HG02970 (cell line): ENCODE measurements around the gene FBXL19.
A peak's percentile ranks its signal among the peaks of the same experiment; 100 is the strongest.
"Not testable (repeated sequence)": the region's sequence is repeated elsewhere in the genome, so short reads cannot be mapped to it uniquely, and the experiment has no call there.

ENCODE experiments used
- ATAC-seq: cut with Tn5 transposase; IDR thresholded peaks from one replicate; pipeline ENCODE4 v1.9.1; 2021; ENCODE audit warnings: mild to moderate bottlenecking, moderate library complexity, moderate number of reproducible peaks; ENCODE audit not compliant: unreplicated experiment, low FRiP score

The FBXL19 gene, protein sequence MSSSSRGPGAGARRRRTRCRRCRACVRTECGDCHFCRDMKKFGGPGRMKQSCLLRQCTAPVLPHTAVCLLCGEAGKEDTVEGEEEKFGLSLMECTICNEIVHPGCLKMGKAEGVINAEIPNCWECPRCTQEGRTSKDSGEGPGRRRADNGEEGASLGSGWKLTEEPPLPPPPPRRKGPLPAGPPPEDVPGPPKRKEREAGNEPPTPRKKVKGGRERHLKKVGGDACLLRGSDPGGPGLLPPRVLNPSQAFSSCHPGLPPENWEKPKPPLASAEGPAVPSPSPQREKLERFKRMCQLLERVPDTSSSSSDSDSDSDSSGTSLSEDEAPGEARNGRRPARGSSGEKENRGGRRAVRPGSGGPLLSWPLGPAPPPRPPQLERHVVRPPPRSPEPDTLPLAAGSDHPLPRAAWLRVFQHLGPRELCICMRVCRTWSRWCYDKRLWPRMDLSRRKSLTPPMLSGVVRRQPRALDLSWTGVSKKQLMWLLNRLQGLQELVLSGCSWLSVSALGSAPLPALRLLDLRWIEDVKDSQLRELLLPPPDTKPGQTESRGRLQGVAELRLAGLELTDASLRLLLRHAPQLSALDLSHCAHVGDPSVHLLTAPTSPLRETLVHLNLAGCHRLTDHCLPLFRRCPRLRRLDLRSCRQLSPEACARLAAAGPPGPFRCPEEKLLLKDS

DNA sequence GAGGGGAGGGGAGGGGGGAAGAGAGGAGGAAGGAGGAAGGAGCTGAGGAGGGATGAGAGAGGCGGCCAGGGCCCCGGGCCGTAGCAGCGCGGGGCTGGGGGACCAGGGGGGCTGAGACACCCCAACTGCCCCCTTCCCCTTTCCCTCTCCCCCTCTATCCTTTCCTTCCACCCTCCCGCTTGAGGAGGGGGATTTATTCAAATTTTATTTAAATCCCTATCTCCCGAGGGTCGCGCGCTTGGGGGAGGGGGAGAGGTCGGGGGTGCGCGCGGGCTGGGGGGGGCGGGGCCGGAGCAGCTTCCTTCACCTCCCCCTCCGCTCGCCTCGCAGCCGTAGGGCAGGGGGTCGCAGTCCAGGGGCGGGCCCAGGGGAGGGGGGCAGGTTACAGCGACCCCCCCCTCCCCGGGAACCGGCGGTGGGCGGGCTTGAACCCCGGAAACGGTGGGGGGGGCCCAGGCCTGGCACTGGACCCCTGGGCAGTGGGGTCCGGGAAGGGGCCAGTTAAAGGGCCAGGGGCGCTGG, at the start of gene FBXL19:
Gene FBXL19, plus strand, starts transcription at position 19 of the 522 bp plus-strand sequence. CDS start 2,183 bp downstream, outside the sequence.
- ATAC-seq: no peak

DNA sequence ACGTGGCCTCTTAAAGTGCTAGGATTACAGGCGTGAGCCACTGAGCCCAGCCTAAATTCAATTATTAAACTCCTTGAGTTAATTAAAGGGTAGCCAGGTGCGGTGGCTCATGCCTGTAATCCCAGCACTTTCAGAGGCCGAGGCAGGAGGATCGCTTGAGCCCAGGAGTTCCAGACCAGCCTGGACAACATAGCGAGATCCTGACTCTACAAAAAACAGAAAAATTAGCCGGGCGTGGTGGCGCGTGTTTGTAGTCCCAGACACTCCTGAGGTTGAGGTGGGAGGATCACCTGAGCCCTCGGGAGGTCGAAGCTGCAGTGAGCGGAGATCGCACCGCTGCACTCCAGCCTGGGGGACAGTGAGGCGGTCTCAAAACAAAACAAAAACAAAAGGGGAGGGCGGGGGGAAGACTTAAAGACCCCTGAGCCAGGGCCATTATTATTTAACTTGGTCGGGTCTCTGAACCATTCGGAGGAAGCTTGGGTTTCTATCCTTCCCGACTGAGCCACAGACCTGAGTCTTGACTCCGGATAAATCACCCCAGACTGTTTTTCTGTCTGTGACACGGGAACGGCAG, 49.0 kb upstream of the FBXL19 start:
- no peak for ATAC-seq

DNA sequence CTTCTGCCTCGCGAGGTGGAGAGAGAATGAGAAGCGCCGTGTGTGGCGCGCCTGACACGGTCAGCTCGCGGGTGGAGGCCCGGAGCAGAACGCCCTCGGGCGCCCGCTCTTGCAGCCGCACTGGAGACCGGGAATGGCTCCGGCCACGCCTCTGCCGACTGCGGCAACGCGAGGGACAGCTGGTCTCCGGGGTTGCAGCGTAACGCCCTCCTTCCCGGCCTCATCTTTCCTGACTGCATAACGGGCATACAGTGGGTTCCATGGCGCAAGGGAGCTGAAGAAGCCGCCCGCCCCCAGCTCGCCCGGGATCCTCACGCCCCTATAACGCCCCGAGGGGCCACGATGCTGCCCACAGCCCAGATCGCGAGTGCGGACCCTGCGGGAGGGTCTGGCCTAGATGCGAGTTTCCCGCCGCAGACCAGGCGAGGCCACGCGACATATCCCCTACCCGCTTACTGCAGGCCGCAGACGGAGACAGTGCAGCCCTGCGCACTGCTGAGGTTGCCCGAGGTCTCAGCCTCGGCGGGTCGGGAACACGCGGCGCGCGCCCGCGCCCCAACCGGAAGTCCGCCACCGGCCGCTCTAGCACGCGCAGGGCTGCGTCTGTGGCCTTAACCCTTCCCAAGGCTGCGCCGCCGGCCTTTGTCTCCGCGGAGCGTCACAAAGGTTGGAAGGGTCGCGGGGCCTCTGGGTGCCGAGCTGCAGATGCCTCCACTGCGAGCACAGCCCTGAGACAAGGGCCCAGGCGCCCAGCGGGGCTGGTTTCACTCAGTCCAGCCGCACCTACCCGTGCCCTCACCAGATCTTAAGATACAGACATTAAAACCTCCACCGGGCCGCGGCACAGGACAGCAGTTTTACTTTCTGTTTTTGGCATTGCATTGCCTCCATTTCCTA, 48.3 kb upstream of the FBXL19 start:
- peak; percentile 69 for ATAC-seq

DNA sequence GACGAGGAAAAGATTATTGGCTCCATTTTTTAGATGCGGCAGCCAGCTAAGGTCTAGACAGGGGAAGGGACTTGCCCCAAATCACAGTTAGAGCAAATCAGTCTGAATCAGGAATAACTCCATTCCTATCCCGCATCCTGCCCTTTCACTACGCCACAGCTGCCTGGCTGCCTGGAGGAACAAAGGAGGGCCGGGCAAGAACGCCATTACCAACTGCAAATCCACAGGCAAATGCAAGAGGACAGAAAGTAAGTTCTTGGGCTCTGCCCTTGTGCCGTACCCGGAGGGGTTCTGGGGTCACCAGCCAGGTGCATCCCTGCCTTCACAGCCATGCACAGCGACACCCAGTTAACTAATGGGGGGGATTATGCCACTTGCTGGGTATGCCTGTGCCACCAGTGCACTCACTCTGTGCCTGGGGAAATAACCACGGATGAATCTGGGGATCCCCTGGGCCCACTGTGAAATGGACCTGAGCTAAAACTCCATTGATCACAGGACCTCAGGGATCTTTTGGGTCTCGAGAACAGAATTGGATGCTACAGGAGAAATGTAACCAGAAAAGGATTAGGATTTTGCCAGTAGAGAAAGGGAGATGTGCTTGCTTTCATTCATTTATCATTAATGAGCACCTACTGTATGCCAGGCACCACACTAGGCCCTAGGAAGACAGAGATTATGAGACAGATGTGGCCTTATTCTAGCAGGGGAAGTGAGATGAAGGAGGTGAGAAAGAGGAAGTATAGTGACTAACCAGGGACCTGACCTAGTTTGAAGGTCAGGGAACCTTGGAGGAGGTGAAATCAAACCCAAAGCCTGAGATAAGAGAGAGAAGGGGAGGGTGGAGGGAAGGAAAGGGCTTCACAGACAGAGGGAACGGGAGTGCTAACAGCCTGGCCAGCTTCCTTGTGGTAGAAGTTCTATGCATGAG, 47.2 kb upstream of the FBXL19 start:
- ATAC-seq: no peak

DNA sequence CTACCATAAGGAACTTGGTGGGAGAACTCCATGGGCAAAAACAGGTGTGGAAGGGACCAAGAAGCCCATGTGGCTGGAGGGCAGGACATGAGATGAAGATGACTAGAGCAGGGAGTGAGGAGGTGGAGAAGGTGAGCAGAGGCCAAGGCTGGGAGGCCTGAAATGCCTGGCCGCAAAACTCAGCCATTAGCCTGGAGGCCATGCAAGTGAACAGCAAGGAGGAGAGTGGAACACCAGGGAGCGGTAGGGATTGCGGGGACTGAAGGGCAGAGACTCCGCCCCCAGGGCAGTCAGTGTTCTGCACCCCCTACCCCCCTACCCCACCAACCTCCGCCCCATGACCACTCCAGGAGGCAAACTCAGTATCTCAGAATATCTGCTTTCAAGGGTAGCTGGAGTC, 46.5 kb upstream of the FBXL19 start:
- no peak for ATAC-seq

DNA sequence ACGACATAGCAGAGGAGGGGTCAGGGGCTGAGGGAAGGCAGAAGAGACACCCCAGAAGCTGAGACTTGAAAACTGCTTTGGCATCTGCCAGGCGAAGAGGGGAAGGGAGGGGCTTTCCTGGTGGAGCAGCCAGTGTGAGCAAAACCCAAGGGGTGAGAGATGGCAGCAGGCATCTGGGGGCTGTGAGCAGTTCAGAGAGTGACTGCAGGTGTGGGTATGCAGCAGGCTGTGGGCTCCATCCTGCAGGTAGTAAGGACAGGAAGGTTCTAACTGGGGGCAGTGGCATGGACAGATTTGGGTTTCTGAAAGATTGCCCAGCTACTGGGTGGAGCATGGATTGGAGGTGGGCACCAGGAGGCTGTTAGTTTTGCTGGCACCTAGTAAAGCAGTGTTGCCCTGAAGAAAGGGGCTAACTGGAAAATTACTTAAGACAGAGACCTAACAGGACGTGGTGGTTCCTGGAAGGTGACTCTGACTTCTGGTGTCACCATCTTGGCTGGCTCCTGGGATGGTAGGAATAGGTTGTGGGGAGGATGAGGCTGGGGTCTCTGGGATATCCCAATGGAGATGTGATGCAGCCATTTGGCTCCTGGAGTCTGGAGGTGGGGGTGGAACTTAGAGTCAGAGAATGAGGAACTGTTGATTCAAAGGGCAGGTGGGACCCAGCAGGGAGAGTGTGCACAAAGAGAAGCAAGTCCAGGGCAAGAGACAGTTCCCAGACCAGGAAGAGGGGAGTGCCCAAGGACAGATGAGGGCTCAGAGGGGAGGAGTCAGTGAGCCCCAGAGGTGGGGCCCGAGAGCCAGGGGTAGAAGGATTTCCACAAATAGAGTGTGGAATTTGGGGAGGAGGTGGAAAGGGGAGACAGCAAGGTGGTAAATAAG, 40.7 kb upstream of the FBXL19 start:
- no peak for ATAC-seq

DNA sequence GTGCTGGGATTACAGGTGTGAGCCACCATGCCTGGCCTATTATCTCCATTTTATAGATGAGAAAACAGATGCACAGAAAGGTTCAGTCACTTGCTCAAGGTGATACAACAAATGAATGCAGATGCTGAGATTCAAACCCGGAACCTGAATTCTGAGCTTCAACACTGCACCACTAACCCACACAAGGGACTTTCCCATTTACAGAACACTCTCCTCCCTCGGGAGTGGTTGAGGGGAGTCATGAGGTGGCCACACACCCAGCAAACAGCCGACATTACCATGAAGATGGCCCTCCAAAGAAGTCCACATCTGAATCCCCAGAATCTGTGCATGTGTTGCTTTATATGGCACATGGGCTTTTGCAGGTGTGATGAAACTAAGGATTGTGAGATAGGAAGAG, 38.6 kb upstream of the FBXL19 start:
- ATAC-seq: no peak

DNA sequence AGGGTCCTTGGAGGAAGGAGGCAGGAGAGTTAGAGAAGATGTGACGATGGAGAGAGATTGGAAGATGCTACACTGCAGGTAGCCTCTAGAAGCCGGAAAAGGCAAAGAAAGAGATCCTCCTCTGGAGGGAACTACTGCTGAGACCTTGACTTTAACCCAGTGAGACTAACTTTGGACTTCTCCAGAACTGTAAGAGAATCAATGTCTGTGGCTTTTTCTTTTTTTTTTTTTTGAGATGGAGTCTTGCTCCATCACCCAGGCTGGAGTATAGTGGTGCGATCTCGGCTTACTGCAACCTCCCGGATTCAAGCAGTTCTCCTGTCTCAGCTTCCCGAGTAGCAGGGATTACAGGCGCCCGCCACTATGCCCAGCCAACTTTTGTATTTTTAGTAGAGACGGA, 38.2 kb upstream of the FBXL19 start:
- ATAC-seq: no peak

DNA sequence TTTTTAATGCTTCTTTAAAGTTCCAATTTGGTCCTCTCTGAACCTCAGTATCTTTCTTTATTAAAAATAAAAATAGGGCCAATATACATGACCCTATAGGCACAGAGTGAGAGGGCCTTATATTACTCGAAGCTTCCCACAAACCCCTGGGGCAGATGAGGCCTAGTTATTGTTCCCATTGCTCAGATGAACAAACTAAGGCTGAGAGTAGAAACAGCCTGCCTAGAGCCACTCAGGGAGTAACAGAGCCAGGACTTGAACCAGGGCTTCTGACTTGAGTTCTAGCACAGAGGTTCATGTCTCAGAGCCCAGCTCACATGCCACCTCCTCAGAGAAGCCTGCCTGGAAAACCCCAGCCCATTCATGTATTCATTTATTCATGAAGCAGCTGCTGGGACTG, 37.2 kb upstream of the FBXL19 start:
- ATAC-seq: no peak

DNA sequence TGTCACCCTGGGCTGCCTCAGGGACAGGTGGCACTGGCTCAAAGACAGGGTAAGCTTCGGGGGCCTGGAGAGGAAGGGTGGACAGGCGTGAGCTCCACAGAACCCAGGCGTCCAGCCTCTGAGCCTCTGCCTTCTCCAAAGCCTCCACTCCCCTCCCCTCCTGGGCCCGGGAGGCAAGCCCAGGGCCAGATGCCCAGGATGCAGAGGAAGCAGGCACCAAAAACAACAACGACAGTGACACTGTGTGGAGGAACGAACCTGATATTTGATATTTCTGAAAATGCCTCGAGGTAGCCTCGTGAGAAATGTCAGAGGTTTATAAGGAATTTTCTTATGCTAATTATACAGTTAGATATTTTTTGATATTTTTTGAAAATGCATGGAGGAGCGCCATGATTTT, 35.4 kb upstream of the FBXL19 start:
- ATAC-seq: no peak

DNA sequence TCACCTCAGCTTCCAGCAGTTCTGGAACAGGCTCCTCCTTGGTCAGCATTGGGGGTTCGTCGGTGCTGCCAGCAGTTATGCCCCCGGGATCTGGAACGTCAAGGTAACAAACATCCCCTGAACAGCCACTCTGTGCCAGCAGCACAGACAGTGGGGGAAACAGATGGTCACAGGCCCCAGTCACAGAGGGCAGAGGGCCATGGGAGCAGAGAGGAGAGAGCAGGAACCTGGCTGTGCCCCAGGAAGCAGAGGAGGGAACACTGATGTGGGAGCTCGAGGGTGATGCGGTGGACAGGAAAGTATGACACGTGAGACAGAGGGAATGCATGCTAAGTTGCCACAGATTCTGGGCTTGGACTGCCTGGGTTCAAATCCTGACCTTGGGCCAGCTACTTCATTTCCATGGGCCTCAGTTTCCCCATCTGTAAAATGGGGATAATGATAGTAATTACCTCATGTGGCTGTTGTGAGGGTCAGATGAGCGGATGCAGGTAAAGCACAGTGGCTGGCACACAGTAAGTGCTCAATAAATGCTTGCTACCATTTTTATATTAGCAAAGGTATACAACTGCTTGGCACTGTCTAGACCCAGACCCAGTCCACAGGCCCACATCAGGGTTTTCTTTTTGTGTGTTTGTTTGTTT, 34.4 kb upstream of the FBXL19 start:
- no peak for ATAC-seq

DNA sequence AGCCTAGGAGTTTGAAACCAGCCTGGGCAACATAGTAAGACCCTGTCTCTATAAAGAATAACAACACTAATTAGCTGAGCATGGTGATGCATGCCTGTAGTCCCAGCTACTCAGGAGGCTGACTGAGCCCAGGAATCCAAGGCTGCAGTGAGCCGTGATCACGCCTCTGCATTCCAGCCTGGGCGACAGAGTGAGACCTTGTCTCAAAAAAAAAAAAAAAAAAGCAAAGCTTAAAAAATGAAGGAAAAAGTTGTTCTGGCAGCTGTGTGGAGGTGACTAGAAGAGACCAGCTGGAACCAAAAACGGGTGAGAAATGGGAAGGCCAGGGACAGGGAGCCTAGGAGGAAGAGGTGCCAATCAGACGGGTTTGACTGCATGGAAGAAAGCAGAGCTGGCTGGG, 33.7 kb upstream of the FBXL19 start:
- no peak for ATAC-seq

DNA sequence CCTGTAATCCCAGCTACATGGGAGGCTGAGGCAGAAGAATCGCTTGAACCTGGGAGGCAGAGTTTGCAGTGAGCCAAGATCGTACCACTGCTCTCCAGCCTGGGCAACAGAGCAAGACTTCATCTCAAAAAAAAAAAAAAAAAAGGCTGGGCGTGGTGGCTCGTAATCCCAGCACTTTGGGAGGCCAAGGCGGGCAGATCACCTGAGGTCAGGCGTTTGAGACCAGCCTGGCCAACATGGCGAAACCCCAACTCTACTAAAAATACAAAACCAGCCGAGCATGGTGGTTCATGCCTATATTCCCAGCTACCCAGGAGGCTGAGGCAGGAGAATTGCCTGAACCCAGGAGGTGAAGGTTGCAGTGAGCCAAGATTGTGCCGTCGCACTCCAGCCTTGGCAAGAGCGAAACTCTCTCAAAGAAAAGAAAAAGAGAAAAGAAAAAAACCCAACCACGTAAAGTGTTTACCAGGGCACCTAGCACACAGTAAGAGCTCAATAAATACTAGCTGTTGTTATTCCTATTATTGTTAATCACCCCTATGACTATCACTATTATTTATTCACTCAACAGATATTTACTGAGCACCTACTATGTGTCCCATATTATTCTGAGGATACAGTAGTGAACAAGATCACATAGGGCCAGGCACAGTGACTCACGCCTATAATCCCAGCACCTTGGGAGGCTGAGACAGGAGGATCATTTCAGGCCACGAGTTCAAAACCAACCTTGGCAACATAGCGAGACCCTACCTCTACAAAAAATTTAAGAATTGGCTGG, 32.1 kb upstream of the FBXL19 start:
- ATAC-seq: not testable (repeated sequence)

DNA sequence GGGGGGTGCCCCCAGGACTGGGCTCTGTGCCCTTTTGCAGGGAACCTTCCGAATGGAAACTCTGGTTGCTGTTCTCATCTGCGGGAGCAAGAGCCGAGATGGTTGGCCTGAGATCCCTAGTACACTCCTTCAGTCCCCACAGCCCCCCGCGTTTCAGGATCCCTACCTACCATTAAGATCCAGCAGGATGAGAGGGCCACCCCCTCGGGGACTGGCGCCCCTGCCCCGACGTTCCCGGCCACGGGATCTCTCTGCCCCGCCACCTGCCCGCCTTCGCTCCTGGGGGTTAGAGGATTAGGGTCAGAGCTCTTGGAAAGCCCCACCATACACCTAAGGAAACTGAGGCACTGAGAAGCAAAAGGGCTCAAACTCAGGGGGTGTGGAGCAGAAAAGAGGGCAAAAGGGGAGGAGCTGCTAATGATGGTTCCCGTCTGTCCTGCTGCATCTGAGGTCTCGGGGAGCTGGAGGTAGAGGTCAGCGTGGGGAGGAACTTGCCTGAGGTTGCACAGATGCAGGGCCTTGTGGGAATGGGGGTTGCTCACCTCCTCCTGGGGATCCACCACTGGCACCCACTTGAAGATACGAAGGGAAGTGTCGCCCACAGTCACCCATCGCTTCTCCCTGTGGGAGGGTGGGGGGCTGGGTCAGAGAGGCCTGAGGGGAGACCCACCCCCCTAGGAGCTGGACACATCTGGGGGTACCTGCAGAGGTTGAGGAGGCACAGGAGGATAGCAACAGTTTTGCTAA, 30.5 kb upstream of the FBXL19 start:
- ATAC-seq: no peak

DNA sequence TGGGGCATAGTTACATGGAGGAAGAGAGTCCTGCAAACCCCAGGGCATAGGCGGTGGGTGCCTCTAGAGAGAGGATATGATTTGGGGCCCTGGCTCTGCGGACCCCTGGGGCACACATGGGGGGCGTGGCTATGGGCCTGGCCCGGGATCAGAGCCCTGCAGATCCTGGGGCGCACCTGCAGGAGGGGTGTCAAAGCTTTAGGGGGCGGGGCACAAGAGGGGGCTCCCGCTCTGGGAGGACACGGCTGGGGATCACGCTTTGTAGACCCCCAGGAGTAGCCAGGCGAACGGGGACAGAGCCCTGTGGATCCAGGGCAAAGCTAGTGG, 30.0 kb upstream of the FBXL19 start:
- no peak for ATAC-seq

DNA sequence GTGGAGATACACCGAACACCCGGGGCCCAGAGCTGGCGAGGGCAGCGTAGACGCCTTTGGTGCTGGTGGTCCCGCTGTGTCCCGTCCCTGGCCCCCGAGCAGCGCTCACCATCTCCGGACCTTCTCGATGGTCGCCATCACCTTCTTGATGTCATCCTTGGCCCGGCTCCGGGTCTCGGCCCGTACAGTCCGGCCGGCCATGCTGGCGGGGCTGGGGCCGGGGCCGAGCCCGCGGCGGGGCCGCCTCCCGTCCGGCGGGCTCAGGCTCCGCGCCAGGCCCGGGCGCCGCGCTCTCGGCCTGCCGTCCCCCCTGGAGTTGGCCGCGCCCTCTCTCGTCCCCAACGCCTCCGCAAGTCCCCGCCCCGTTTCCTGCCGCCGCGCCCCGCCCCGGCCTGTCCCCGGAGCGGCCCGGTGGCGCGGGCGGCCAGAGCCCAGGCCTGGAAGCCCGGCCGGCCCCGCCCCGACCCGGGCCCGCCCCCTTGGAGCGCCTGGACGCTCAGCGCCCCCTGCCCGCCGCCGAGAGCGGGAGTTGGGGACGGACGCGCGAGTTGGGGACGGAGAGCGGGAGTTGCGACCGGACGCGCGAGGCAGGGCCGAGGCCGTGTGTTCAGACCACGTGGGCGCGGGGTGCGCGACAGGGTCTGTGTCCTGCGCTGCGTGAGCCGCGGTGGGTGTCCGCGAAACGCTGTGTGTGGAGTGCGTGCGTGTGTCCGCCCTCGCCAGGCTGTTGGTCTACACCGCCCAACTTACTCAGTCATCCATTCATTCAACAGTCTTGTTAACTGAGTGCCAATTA, 29.4 kb upstream of the FBXL19 start, which contains the start of gene BCL7C:
Gene BCL7C, minus strand, starts transcription at position 334 of the 796 bp plus-strand sequence. Its CDS starts 133 bp downstream, at position 201.
- peak; percentile 72 for ATAC-seq
